NCI-H446 treated with DMSO at 0.1 percent for 48 hours (cell line): ENCODE measurements around the gene CD33.

Experiments used
- DNase-seq: peaks from one replicate; lab custom pipeline; 2025; lab: John Stamatoyannopoulos, UW

CD33 gene

DNA sequence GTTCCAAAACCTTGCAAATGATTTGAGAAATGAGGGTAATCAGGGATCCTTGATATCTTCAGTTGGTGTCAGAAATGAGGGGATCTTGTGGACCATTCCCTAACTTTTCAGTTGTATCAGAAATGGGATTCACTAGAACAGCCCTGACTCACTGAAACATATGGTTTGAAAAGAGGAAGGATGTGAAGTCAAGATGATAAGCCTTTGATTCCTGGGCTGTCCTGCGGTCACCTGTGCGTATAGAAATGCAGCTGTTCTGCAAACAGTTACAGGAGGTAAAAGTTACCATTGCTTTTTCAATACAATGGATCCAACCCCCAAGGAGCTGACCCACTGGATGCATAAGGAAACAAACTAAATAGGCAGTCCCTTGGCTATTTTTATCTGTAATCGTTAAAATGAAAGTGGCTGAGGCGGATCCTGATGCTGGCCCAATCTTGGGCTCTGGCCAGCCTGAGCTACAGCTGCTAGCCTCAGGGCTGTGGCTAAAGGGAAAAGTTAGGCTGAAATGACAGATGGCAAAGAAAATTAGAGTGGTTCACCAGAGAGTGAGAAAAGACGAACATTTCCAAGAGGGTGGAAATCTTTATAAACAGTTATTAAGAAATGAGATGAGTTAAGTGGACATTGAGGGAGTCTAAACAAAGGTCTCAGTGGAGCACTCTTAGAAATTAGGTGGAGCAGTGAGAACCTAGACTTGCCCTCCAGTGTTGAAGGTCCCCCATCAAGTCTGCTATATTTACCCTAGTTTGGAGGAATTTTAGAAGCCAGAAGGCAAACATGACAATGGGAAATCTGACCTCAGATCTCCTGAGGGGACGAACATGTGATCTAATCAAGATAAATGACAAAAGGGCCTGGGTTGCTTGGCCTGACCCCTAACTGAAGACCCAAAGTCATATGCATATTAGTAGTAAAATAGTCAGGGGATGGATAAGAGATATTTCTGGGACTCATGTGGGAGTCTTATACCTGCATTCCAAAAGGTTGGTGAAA lies 33.6 kb downstream of the CD33 start:
- no peak for DNase-seq

DNA sequence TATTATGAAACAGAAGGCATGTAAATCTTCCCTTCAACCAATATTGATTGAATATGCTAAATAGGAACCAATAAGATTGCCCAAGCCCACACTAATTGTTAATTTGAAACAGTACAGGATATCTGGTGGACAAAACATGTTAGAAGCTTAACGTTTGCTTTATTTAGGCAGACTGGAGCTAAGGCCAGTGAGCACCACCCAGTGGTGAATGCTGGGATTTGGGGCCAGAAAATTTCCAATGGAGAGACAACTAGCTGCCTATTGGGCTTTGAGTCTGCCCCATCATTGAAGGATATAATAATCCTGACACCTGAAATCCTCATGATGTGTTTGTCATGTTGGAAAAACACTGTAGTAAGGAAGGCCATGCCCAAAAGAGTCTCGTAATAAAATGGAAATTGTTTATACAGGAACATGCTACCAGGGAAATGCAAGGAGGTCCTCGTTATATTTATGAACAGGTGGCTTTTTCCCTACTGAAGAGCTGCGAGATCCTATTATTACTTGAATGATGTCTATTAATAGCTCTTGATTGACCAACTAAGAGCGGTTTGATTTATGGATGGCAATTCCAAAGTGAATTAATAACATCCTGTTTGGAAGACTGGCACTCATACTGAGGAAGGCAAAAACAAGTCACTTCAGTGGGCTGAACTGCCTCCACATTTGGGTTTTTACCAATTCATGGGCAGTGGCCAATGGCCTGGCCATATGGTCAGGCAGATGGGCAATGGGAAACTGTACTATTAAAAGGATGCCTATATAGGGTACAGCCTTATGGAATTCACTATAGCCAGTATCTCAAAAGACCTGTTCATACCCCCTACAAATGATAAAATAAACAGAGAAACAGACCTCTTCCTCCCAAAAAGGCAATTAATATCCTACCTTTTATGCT lies 34.7 kb downstream of the CD33 start:
- peak; percentile 6 for DNase-seq

DNA sequence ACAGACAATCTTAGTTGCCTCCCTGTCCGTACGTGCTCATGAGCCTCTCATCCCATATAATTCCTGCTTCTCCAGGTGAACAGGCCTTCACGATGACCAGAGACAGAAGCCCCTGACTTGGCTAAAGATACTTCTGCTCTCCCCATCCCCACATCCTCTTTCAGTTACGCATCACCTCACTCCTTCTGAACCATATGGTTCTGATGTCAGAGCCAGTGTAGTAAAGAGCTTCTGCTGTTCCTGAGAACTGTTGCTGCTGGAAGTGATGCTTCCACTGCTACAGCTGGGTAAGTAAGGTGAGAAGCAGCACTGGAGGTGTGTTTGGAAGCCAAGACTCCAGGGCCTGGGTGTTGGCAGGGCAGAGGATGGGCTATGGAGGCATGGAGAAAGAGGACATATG lies 38.9 kb downstream of the CD33 start:
- no peak for DNase-seq

DNA sequence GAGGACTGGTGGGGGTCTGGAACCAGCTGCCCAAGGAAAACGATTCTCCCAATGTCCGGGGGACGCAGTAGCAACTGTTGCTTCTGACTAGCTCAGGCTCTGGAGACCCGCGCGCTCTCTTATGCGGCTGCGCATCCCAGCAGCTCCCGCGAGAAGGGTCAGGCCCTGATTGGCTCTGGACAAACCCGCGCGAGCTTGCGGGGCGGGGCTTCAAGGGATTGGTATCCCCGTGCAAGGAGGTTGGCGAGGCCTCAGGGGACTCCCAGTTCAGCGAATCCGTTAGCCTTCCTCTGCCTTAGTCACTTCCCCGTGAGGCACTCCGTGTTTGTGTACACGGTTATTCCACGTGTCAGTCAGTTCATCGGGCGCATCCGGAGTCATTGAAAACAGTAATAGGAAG lies 46.2 kb downstream of the CD33 start:
- no peak for DNase-seq

DNA sequence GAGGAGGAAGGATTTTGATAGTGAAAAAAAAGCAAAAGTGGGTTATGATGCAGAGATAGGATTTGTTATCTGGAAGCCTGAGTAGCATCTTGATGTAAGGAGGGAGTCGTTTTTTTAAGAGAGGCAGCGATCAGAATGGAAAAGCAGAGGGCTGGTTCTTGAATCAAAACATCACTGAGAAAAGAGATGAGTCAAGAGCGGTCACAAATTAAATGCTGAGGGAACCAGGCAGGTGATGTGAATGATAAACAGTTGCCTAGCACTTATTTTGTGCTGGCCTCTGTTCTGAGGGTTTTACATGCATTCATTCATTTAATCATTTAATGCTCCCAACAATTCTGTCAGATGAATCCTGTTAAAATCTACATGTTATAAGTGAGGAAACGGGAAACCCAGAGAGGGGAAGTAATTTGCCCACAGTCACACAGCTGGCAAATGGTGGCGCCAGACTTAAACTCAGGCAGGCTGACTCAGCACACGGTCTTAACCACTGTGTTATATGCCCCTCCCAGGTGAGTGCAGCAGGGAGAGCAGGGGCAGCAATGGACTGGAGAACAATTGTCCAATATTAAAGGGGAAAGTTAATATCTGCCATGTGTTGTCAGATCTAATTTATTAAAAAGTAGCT lies 47.4 kb downstream of the CD33 start:
- no peak for DNase-seq

DNA sequence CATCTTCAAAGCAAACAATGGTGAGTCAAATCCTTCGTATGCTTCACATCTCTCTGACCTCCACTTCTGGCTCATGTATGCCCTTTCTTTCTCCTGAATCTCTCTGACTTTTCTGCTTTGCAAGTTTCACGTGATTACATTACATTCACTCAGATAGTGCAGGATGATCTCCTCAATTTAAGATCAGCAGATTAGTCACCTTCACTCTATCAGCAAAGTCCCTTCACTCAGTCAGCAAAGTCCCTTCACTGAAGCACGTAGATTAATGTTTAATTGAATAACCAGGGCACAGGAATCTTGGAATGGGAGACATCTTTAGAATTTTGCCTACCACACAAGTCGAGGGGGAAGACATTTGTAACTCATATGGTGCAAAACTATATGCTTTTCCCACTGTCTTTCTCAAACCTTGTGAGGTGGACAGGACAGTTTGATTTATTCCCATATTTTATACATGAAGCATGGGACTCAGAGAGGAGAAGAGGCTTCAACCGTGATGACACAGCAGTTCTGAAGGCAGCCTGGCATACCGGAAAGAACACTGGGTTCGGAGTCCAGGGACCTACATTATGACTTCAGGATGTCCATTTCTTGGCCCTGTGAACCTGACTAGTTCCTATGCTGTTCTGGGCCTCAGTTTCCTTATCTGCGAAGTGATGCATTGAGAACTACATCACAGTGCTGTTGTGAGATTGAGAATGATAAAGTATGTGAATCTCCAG lies 49.3 kb downstream of the CD33 start:
- no peak for DNase-seq

DNA sequence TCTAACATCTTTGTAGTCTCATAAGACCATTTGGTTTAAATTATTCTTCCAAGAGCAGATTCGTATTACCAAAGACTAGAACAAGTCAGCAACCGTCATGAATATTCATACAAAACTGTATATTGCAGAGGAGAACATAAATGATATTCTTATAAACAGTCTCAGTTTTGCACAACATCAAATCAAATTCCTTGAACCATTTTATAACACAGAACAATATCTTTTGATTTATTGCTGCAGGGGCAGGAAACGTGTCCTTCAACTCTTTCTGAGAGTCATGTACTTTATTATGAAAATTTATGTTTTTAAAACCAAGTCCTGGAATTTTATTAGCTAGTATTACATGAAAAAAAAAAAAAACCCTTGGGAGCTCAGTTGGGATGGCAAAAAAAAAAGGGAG lies 52.2 kb downstream of the CD33 start:
- no peak for DNase-seq

DNA sequence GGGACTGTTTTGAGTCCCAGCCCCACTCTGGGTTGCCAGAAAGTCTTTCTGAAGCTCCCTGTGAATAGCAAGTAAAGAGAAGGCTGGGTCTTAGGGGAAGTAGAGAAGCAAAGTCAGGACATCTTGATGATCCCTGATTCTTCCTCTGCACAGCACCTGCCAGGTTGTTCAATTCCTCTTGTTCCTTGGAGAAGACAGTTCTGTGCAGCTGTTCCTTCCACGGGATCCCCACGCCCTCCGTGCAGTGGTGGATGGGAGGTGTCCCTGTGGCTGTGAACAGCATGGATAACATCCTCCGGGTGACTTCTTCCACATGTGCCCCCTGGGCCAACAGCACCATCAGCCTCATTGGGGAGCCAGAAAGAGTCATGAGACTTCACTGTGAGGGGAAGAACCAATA lies 57.5 kb downstream of the CD33 start:
- no peak for DNase-seq

DNA sequence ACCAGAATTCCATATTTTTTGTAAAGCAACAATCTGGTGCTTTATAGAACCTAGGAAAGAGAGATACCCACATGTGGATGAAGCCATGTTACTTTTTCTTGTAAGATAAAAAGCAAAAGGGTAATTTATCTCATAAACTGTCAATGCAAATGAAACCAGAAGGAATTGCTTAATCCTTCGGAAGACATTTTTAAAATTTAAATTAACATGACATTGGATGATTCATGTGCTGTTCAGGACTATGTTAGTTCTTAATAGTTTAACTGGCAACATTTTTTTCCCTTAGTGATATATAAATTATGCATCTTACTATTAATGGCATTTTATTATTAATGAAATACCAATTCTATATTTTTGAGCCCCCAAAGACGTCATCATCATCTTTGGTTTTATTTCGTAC lies 60.8 kb downstream of the CD33 start:
- no peak for DNase-seq
